ENCODE measurements around the gene STX11.

Gene STX11

DNA sequence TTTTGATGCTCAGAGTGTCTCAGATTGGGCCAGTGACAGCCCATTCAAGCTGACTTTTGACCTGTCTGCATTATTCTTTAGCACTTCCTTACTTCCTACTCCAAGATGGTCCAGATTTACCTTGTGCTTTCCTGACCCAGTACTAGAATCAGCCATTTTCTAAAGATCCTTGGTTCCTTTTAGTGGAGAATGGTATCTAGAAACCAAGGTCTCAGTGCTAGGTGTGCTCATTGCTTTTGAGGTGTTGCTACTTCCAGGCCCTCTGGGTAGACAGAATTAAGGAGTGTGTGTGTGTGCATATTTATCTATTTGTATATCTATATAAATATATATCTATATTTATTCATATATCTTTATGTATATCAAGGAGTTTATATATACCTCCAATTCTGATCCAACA is 67.5 kb downstream of the STX11 start:
- no peaks in the 10 kb centered on the region for H3K27me3 ChIP-seq (ENCODE audit: control insufficient read depth, low read length)
- H4K20me1 ChIP-seq (ENCODE audit: control insufficient read depth, insufficient read depth, low read depth, low read length): no peaks in the 10 kb centered on the region
- no peak overlapping the region for H3K4me3 ChIP-seq (ENCODE audit: low read length)
- no peak overlapping the region for H3K4me2 ChIP-seq (ENCODE audit: low read length)
- peaks cover 17% of the 10 kb centered on the region for H3K4me1 ChIP-seq (ENCODE audit: control insufficient read depth, low read length)
- no peak for TF ChIP-seq EZH2phosphoT487 (IDR thresholded peaks at IDR 0.05; ENCODE audit: borderline replicate concordance, low read length)
- TF ChIP-seq, protein P1, sequence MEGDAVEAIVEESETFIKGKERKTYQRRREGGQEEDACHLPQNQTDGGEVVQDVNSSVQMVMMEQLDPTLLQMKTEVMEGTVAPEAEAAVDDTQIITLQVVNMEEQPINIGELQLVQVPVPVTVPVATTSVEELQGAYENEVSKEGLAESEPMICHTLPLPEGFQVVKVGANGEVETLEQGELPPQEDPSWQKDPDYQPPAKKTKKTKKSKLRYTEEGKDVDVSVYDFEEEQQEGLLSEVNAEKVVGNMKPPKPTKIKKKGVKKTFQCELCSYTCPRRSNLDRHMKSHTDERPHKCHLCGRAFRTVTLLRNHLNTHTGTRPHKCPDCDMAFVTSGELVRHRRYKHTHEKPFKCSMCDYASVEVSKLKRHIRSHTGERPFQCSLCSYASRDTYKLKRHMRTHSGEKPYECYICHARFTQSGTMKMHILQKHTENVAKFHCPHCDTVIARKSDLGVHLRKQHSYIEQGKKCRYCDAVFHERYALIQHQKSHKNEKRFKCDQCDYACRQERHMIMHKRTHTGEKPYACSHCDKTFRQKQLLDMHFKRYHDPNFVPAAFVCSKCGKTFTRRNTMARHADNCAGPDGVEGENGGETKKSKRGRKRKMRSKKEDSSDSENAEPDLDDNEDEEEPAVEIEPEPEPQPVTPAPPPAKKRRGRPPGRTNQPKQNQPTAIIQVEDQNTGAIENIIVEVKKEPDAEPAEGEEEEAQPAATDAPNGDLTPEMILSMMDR (IDR thresholded peaks at IDR 0.05; ENCODE audit: low read depth, low read length, poor library complexity, severe bottlenecking): no peak
- no peaks in the 10 kb centered on the region for H3K9me2 ChIP-seq (replicated peaks; ENCODE audit: control insufficient read depth, low read length)
- no peaks in the 10 kb centered on the region for H3K36me3 ChIP-seq (ENCODE audit: control insufficient read depth, low read length)
- no peak overlapping the region for H3K27ac ChIP-seq (ENCODE audit: low read depth, low read length)
- H3K79me2 ChIP-seq (ENCODE audit: control insufficient read depth, low read length): no peaks in the 10 kb centered on the region
- H3F3A ChIP-seq (ENCODE audit: control insufficient read depth, insufficient read depth): no peaks in the 10 kb centered on the region
- H3K9me3 ChIP-seq (ENCODE audit: control insufficient read depth, insufficient read depth, low read length): 0 out of 2 replicates have a peak, but pooled peaks cover 3% of the 10 kb centered on the region

- H3K27me3 ChIP-seq (ENCODE audit: control insufficient read depth, low read length): no peaks in the 10 kb centered on the region
- no peaks in the 10 kb centered on the region for H3K79me2 ChIP-seq (ENCODE audit: control insufficient read depth, low read length)
- H3K4me3 ChIP-seq (ENCODE audit: low read length): no peak overlapping the region
- TF ChIP-seq, protein P1 (IDR thresholded peaks at IDR 0.05; ENCODE audit: low read depth, low read length, poor library complexity, severe bottlenecking): peak; percentile 67
- no peak for TF ChIP-seq EZH2phosphoT487 (IDR thresholded peaks at IDR 0.05; ENCODE audit: borderline replicate concordance, low read length)
- peaks cover 17% of the 10 kb centered on the region for H3K4me1 ChIP-seq (ENCODE audit: control insufficient read depth, low read length)
- no peaks in the 10 kb centered on the region for H3K9me2 ChIP-seq (replicated peaks; ENCODE audit: control insufficient read depth, low read length)
- no peak overlapping the region for H3K4me2 ChIP-seq (ENCODE audit: low read length)
- H4K20me1 ChIP-seq (ENCODE audit: control insufficient read depth, insufficient read depth, low read depth, low read length): no peaks in the 10 kb centered on the region
- H3K9me3 ChIP-seq (ENCODE audit: control insufficient read depth, insufficient read depth, low read length): 0 out of 2 replicates have a peak, but pooled peaks cover 1% of the 10 kb centered on the region
- H3F3A ChIP-seq (ENCODE audit: control insufficient read depth, insufficient read depth): no peaks in the 10 kb centered on the region
- no peaks in the 10 kb centered on the region for H3K36me3 ChIP-seq (ENCODE audit: control insufficient read depth, low read length)
- H3K27ac ChIP-seq (ENCODE audit: low read depth, low read length): no peak overlapping the region
Measured at GRCh38 chr6:144219056-144219685, 68.9 kb downstream of the STX11 start.

- H4K20me1 ChIP-seq (ENCODE audit: control insufficient read depth, insufficient read depth, low read depth, low read length): no peaks in the 10 kb centered on the region
- no peaks in the 10 kb centered on the region for H3K9me3 ChIP-seq (ENCODE audit: control insufficient read depth, insufficient read depth, low read length)
- no peaks in the 10 kb centered on the region for H3F3A ChIP-seq (ENCODE audit: control insufficient read depth, insufficient read depth)
- no peak overlapping the region for H3K4me3 ChIP-seq (ENCODE audit: low read length)
- peaks cover 14% of the 10 kb centered on the region for H3K4me1 ChIP-seq (ENCODE audit: control insufficient read depth, low read length)
- no peak overlapping the region for H3K27ac ChIP-seq (ENCODE audit: low read depth, low read length)
- no peak overlapping the region for H3K4me2 ChIP-seq (ENCODE audit: low read length)
- no peaks in the 10 kb centered on the region for H3K9me2 ChIP-seq (replicated peaks; ENCODE audit: control insufficient read depth, low read length)
- TF ChIP-seq EZH2phosphoT487 (IDR thresholded peaks at IDR 0.05; ENCODE audit: borderline replicate concordance, low read length): no peak
- TF ChIP-seq, protein P1 (IDR thresholded peaks at IDR 0.05; ENCODE audit: low read depth, low read length, poor library complexity, severe bottlenecking): no peak
- H3K79me2 ChIP-seq (ENCODE audit: control insufficient read depth, low read length): no peaks in the 10 kb centered on the region
- H3K27me3 ChIP-seq (ENCODE audit: control insufficient read depth, low read length): no peaks in the 10 kb centered on the region
- H3K36me3 ChIP-seq (ENCODE audit: control insufficient read depth, low read length): no peaks in the 10 kb centered on the region
Measured at GRCh38 chr6:144220031-144220790, 69.9 kb downstream of the STX11 start.
